ENCODE results near the gene TTC9C.
"Not testable (repeated sequence)": the region's sequence is repeated elsewhere in the genome, so short reads cannot be mapped to it uniquely, and the experiment has no call there.

Gene TTC9C

GRCh38 chr11:62728171-62728988 is at the start of gene TTC9C:
TTC9C (plus strand) TSS chr11:62728486; CDS start chr11:62728849, 363 bp downstream.
- H3K4me3 ChIP-seq (ENCODE audit: low read depth, low read length): peak within 1 kb of the TSS; percentile 99
- DNase-seq (ENCODE audit: low read depth): peak; percentile 60

GRCh38 chr11:62678770-62679696 is 49.3 kb upstream of the TTC9C start, which contains the start of gene UBXN1:
UBXN1 (minus strand) TSS chr11:62679073; CDS start chr11:62678923, 150 bp downstream.
- peak within 1 kb of the TSS; percentile 99 for H3K4me3 ChIP-seq (ENCODE audit: low read depth, low read length)
- DNase-seq (ENCODE audit: low read depth): peak; percentile 92

- no peak overlapping the region for H3K4me3 ChIP-seq (ENCODE audit: low read depth, low read length)
- DNase-seq (ENCODE audit: low read depth): peak; percentile 86
These were observed 47.5 kb upstream of the TTC9C start for GRCh38 chr11:62680825-62681240.

GRCh38 chr11:62682518-62682917 is 45.8 kb upstream of the TTC9C start:
- no peak for DNase-seq (ENCODE audit: low read depth)
- no peak overlapping the region for H3K4me3 ChIP-seq (ENCODE audit: low read depth, low read length)

GRCh38 chr11:62687508-62688396 is 40.5 kb upstream of the TTC9C start:
- DNase-seq (ENCODE audit: low read depth): no peak
- no peak overlapping the region for H3K4me3 ChIP-seq (ENCODE audit: low read depth, low read length)

- DNase-seq (ENCODE audit: low read depth): no peak
- no peak overlapping the region for H3K4me3 ChIP-seq (ENCODE audit: low read depth, low read length)
These were observed 39.8 kb upstream of the TTC9C start for GRCh38 chr11:62688491-62688890.

- DNase-seq (ENCODE audit: low read depth): peak; percentile 71
- H3K4me3 ChIP-seq (ENCODE audit: low read depth, low read length): no peak within 1 kb of the TSS
These were observed 38.7 kb upstream of the TTC9C start, which contains the start of gene LRRN4CL for GRCh38 chr11:62689421-62690183. LRRN4CL (minus strand) TSS chr11:62689530; CDS start chr11:62688508, 1,022 bp downstream.

- DNase-seq (ENCODE audit: low read depth); H3K4me3 ChIP-seq (ENCODE audit: low read depth, low read length): not testable (repeated sequence)
These were observed 34.7 kb upstream of the TTC9C start for GRCh38 chr11:62693624-62694023.

- H3K4me3 ChIP-seq (ENCODE audit: low read depth, low read length): no peak overlapping the region
- DNase-seq (ENCODE audit: low read depth): no peak
These were observed 33.7 kb upstream of the TTC9C start for GRCh38 chr11:62694455-62695167.

GRCh38 chr11:62702246-62702645 is 26.0 kb upstream of the TTC9C start:
- H3K4me3 ChIP-seq (ENCODE audit: low read depth, low read length): no peak overlapping the region
- no peak for DNase-seq (ENCODE audit: low read depth)

GRCh38 chr11:62703921-62704320 is 24.4 kb upstream of the TTC9C start:
- DNase-seq (ENCODE audit: low read depth); H3K4me3 ChIP-seq (ENCODE audit: low read depth, low read length): not testable (repeated sequence)

GRCh38 chr11:62705413-62705812 is 22.9 kb upstream of the TTC9C start:
- no peak for DNase-seq (ENCODE audit: low read depth)
- H3K4me3 ChIP-seq (ENCODE audit: low read depth, low read length): peak overlapping the region; percentile 61

- H3K4me3 ChIP-seq (ENCODE audit: low read depth, low read length): peak overlapping the region; percentile 61
- DNase-seq (ENCODE audit: low read depth): peak; percentile 77
These were observed 22.1 kb upstream of the TTC9C start for GRCh38 chr11:62705880-62706849.

- DNase-seq (ENCODE audit: low read depth): no peak
- H3K4me3 ChIP-seq (ENCODE audit: low read depth, low read length): peak overlapping the region; percentile 61
These were observed 21.4 kb upstream of the TTC9C start for GRCh38 chr11:62706850-62707247.

- peak within 1 kb of the TSS; percentile 61 for H3K4me3 ChIP-seq (ENCODE audit: low read depth, low read length)
These were observed 20.9 kb upstream of the TTC9C start, which contains the start of the genes BSCL2 and GNG3 for GRCh38 chr11:62707277-62707861. BSCL2 (minus strand) TSS chr11:62707424; CDS start chr11:62707195, 229 bp downstream. GNG3 (plus strand) TSS chr11:62707676; CDS start chr11:62708296, 620 bp downstream.

GRCh38 chr11:62708392-62708791 is 19.9 kb upstream of the TTC9C start:
- H3K4me3 ChIP-seq (ENCODE audit: low read depth, low read length): peak overlapping the region; percentile 54
- no peak for DNase-seq (ENCODE audit: low read depth)

More at GRCh38 chr11:62707277-62707861, 20.9 kb upstream of the TTC9C start, which contains the start of the genes BSCL2 and GNG3:
- no peak for DNase-seq (ENCODE audit: low read depth)

Measured in skeletal muscle cell (primary cell).